ENCODE results near the gene RPL13. TPM values are rescaled to one million over a fixed set of nuclear protein-coding genes. Genes with fewer than 3 reads are reported as not detected.

RPL13 gene
- total and polyA plus RNA-seq, 2 of the 4 experiments (the other 2 are of a cell fraction), result 2,098 to 3,527 TPM

DNA sequence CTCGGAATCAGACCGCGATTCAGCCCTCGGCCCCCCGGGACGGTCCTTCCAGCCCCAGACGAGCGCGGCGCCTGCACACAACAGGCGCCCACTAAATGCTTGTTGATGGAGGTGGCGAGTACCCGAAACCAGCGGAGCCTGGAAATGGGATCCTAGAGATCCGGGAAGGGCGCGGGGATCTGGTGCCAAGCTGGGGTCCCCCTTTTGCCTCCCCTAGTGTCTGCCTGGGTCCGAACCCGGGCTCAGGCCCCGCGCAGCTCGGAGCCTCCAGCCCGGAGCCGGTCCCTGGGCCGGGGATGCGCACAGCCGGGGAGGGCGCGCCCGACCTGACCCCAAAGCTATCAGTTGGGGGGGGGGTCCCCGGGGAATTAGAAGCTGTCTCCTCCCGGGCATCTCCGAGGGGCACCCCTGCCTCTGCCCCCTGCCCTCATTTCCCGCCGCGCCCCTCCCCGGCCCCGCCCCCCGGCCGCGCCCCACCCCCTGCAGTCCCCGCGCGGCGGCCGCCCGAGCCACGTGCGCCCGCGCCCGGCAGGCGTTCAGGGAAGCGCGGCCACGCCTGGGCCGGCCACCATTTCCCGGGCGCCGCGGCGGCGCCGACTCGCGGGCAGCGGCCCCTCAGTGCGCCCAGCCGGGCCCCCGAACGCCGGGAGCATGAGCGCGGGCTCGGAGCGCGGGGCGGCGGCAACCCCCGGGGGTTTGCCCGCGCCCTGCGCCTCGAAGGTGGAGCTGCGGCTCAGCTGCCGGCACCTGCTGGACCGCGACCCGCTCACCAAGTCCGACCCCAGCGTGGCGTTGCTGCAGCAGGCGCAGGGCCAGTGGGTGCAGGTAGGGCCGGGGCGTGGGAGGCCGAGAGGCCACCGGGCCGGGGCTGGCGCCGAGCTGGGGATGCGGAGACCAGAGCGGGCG, 15.0 kb downstream of the RPL13 start, which contains the start of gene CPNE7:
TSS of gene CPNE7 (plus strand) at position 512 of the 906 bp plus-strand sequence. CDS start at position 652, 140 bp downstream.
- peak within 1 kb of the TSS; percentile 77 for H3K4ac ChIP-seq (ENCODE audit: low read depth, low read length)
- no peak within 1 kb of the TSS for H3K14ac ChIP-seq (replicated peaks; ENCODE audit: low read depth, low read length)
- peak within 1 kb of the TSS; percentile 93 for H2AFZ ChIP-seq (replicated peaks; ENCODE audit: low read length, poor library complexity)
- peak within 1 kb of the TSS; percentile 30 for H3K4me3 ChIP-seq (ENCODE audit: insufficient read depth, low read depth, low read length)
- H3K36me3 ChIP-seq (ENCODE audit: control insufficient read depth, insufficient read depth, low read length), result peaks cover 3% of the 10 kb centered on the region; the same call in 1 of the 2 replicates
- CTCF ChIA-PET, result no interaction called here
- H2AK5ac ChIP-seq (ENCODE audit: low read depth, low read length), result peak within 1 kb of the TSS; percentile 51
- DNase-seq (no peak), ATAC-seq (ENCODE audit: low read depth) (peak; percentile 60)
- H3K4me2 ChIP-seq (ENCODE audit: low read depth, low read length), result peak within 1 kb of the TSS; percentile 82
- no peaks in the 10 kb centered on the region for H4K20me1 ChIP-seq (ENCODE audit: insufficient read depth, low read length)
- peak within 1 kb of the TSS in 1 of 2 experiments; percentile 72; a peak in 3 of 4 replicates for H4K8ac ChIP-seq (ENCODE audit: low read depth in 2 of 2, low read length in 2 of 2)
- intact Hi-C loops (cut with micrococcal nuclease), result loop anchor here (1.0 kb wide), 1 partner anchor 92 kb away; no protein-coding TSS in a partner anchor
- no peak within 1 kb of the TSS; the same call in 1 of the 2 replicates for H3K27ac ChIP-seq (ENCODE audit: insufficient read depth, low read length)
- no peak within 1 kb of the TSS for H3K18ac ChIP-seq (ENCODE audit: low read depth, low read length)
- H3K9me1 ChIP-seq (ENCODE audit: insufficient read depth, low read length), result peaks cover 6% of the 10 kb centered on the region; the same call in 1 of the 2 replicates
- TF ChIP-seq, protein P1, sequence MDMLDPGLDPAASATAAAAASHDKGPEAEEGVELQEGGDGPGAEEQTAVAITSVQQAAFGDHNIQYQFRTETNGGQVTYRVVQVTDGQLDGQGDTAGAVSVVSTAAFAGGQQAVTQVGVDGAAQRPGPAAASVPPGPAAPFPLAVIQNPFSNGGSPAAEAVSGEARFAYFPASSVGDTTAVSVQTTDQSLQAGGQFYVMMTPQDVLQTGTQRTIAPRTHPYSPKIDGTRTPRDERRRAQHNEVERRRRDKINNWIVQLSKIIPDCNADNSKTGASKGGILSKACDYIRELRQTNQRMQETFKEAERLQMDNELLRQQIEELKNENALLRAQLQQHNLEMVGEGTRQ (IDR thresholded peaks at IDR 0.05; ENCODE audit: low read depth, low read length), result no peak
- TF ChIP-seq POLR2A (IDR thresholded peaks at IDR 0.05; ENCODE audit: low read depth, low read length) (no peak), MXI1 (IDR thresholded peaks at IDR 0.05; ENCODE audit: borderline replicate concordance, low read depth, low read length) (peak; percentile 66; the same call in 1 of the 2 replicates)
- POLR2A ChIA-PET (ENCODE audit: unreplicated experiment), result interaction anchor here (0.5 kb wide), 1 partner anchor 89 kb away, joined by 3 read pairs; no protein-coding TSS in a partner anchor
- BruUV-seq (replicated peaks), result no TSS peak
- no peak within 1 kb of the TSS for H2BK20ac ChIP-seq (ENCODE audit: low read depth, low read length)
- peak within 1 kb of the TSS; percentile 93 for H2AK9ac ChIP-seq (replicated peaks; ENCODE audit: low read depth, low read length, poor library complexity)
- peaks cover 0 to 1% of the 10 kb centered on the region in 2 experiments; a peak in 1 of 4 replicates for H3K79me1 ChIP-seq (ENCODE audit: low read depth in 1 of 2, low read length in 2 of 2)
- peaks cover 4% of the 10 kb centered on the region; the same call in 1 of the 2 replicates for H3K27me3 ChIP-seq (ENCODE audit: control insufficient read depth, insufficient read depth, low read length)
- dilution Hi-C loops (cut with HindIII; ENCODE audit: low sequenced_read_pairs, unreplicated experiment), result no loop called here
- 0 out of 2 replicates have a peak within 1 kb of the TSS, but pooled peaks have one; percentile 4 for H3K9ac ChIP-seq (ENCODE audit: low read depth, low read length)
- H3K56ac ChIP-seq (ENCODE audit: extremely low read depth, insufficient read depth, low read length), result no peak within 1 kb of the TSS; the same call in 1 of the 2 replicates
- H3K9me3 ChIP-seq (ENCODE audit: control insufficient read depth, insufficient read depth, low read length), result no peaks in the 10 kb centered on the region
- no peak within 1 kb of the TSS; the same call in 1 of the 2 replicates for H4K91ac ChIP-seq (ENCODE audit: insufficient read depth, low read depth, low read length)
- in situ Hi-C loops (cut with MboI; ENCODE audit: low sequenced_read_pairs), result no loop called here
- peaks cover 15% of the 10 kb centered on the region for H3K4me1 ChIP-seq (ENCODE audit: control insufficient read depth, insufficient read depth, low read length)
- peak within 1 kb of the TSS; percentile 36 for H2BK120ac ChIP-seq (ENCODE audit: low read depth, low read length)
- H2BK5ac ChIP-seq (ENCODE audit: low read depth, low read length, poor library complexity, severe bottlenecking), result peak within 1 kb of the TSS; percentile 3
- H3K23ac ChIP-seq (ENCODE audit: low read depth, low read length), result no peak within 1 kb of the TSS
- H4K5ac ChIP-seq (ENCODE audit: low read depth, low read length), result 0 out of 2 replicates have a peak within 1 kb of the TSS, but pooled peaks have one; percentile 39
- WGBS, 2 experiments (ENCODE audit: extremely low coverage in 2 of 2, insufficient read length in 1 of 2), result 3% methylated on average over 45 of the region's 103 CpGs; no CpG with 5 or more reads in 1 of the 2 experiments
- H2BK15ac ChIP-seq (ENCODE audit: low read depth, low read length), result no peak within 1 kb of the TSS

All from IMR-90 (cell line).